Loucy (cell line): ENCODE measurements around the gene TP63.

Experiments used
- EZH2phosphoT487 ChIP-seq: fragments of 200-600 bp; IDR thresholded peaks from 2 replicates; pipeline ENCODE4 v1.6.1; 2018; ENCODE audit warnings: antibody characterized with exemption, mild to moderate bottlenecking, moderate library complexity, borderline replicate concordance
- TF ChIP-seq, protein P1 (sequence below): fragments of 200-600 bp; sonication (generic); conservative IDR thresholded peaks from 2 replicates; pipeline ENCODE4 v1.5.1; 2014; ENCODE audit warnings: mild to moderate bottlenecking, antibody characterized with exemption, low read length

GRCh38 chr3:189842681-189843602 lies 211.8 kb downstream of the TP63 start:
- TF ChIP-seq, protein P1, sequence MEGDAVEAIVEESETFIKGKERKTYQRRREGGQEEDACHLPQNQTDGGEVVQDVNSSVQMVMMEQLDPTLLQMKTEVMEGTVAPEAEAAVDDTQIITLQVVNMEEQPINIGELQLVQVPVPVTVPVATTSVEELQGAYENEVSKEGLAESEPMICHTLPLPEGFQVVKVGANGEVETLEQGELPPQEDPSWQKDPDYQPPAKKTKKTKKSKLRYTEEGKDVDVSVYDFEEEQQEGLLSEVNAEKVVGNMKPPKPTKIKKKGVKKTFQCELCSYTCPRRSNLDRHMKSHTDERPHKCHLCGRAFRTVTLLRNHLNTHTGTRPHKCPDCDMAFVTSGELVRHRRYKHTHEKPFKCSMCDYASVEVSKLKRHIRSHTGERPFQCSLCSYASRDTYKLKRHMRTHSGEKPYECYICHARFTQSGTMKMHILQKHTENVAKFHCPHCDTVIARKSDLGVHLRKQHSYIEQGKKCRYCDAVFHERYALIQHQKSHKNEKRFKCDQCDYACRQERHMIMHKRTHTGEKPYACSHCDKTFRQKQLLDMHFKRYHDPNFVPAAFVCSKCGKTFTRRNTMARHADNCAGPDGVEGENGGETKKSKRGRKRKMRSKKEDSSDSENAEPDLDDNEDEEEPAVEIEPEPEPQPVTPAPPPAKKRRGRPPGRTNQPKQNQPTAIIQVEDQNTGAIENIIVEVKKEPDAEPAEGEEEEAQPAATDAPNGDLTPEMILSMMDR = no peak
- TF ChIP-seq EZH2phosphoT487 = no peak
